HG03045 (cell line): Measurements from ENCODE around the gene PRIM2.
"Not testable (repeated sequence)": the region's sequence is repeated elsewhere in the genome, so short reads cannot be mapped to it uniquely, and the experiment has no call there.

ENCODE experiments used
- ATAC-seq: cut with Tn5 transposase; IDR thresholded peaks from one replicate; pipeline ENCODE4 v1.9.1; 2021; ENCODE audit warnings: mild to moderate bottlenecking, moderate library complexity; ENCODE audit not compliant: unreplicated experiment

The PRIM2 gene

DNA sequence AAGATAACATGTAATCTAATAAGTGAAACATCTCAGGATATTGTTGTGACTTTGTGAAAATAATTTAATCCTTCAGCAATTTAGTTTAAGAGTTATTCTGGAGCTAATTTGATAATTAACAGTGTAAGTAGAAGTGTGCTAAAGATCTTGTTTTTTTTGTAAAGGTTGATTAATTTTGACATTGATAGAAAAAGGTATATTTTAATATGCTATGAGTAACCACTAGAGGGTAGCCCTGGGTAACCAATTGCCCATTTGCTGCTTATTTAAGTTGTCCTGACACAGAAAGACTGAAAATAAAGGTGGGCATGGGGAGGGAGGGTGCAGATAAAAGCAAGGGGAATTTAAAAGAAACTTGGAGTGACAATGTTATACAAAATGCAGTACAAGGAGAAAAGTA is 262.1 kb downstream of the PRIM2 start:
- ATAC-seq: not testable (repeated sequence)

DNA sequence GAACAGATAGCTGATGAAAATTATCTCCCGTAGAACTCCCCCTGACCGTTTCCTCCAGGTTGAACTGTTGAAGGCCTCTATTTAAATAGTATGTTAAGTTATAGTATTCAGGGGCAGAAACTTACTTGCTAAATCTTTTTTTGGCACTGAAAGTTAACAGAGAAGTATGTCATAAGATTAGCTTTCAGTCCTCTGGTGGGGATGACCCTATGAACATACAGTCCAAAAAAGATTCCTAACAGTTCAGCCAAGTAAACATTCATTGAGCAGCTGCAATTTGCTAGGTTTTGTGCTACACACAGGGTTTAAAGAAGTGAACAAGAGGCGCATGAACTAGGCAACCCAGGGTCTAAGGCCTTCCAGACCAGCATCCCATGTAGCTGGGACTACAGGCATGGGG is 264.2 kb downstream of the PRIM2 start:
- not testable (repeated sequence) for ATAC-seq

DNA sequence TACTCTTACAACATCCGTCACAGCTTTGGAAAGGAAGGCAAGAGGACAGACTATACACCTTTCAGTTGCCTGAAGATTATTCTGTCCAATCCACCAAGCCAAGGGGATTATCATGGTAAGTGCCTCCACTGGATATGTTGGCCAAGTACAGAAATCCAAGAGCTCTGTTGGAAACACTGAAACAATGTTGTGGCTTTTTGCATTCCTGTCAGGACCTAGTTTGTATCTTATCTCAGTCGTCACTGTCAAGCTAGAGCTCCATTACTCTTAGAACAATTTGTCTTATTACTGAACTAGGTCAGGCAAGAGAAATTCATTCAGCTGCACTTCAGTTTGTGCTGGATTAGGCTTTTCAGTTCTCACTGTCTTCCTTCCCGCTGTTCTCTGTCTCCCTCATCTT is 283.7 kb downstream of the PRIM2 start:
- ATAC-seq: not testable (repeated sequence)

DNA sequence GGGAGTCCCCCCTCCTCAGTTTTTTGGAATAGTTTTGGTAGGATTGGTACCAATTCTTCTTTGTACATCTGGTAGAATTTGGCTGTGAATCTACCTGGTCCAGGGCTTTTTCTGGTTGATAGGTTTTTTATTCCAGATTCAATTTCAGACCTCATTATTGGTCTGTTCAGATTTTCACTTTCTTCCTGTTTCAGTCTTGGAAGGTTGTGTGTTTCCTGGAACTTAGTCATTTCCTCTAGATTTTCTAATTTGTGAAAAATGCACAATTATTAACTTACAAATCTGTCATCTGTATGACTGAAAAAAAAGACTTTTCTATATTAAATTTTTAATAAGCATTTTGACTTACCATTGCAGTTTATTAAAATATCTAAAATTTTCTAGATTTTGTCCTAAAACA is 287.9 kb downstream of the PRIM2 start:
- ATAC-seq: not testable (repeated sequence)

DNA sequence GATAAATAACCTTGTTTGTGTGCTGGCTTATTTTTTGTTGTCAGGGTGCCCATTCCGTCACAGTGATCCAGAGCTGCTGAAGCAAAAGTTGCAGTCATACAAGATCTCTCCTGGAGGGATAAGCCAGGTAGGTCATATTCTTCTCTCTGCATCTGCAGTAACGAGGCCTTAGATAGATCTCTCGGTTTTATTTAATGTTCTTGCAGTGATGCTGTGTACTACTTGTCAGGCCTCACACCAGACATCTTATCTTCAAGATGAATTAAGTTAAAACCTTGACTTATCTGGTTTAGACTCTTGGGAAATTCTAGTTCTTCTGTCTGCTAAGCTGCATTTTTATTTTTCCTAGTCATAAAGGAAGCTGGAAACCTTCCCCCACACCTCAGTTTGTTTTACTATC is 288.9 kb downstream of the PRIM2 start:
- ATAC-seq: not testable (repeated sequence)

DNA sequence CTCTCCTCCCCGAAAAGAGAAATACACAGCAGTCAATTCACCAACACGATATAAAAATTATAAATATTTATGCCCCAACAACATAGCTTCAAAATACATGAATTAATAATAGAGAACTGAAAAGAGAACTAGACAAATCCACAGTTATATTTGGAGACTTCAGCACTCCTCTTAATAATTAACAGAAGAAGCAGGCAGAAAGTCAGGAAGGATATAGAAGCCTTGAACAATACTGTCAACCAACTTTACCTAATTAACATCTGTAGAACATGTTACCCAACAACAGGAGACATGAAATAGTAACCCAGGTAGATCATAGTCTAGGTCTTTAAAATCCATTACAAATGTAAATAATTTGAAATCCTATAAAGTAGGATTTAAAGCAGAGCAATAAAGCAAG is 293.2 kb downstream of the PRIM2 start:
- ATAC-seq: not testable (repeated sequence)

DNA sequence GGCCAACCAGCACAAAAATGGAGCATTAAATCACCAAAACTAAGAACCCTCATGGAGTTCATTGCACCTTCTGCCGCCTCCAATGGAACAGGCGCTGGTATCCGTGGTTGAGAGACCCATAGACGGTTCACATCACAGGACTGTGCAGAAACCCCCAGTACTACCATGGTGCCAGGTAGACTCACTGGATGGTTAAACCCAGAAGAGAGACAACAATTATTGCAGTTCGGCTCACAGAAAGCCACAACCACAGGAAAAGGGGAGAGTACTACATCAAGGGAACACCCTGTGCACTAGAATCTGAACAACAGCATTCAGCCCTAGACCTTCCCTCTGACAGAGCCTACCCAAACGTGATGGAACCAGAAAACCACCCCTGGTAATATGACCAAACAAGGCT is 301.5 kb downstream of the PRIM2 start:
- not testable (repeated sequence) for ATAC-seq

DNA sequence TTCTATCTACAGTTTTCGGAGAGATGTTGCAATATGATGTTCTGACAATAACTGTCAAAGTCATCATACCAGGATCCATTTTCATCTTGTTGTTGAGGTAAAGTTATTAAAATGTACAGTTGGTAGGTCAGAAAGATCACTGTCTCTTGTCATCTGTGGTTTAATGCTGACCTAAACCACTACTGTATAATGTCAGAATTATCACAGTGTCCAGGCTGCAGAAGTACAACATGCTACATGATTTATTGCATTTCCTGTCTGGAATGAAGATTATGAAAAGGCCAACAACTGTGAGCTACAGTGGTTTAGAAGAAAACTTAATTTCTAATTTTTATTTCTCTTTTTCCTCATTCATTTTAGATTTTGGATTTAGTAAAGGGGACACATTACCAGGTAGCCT is 314.3 kb downstream of the PRIM2 start:
- ATAC-seq: not testable (repeated sequence)

DNA sequence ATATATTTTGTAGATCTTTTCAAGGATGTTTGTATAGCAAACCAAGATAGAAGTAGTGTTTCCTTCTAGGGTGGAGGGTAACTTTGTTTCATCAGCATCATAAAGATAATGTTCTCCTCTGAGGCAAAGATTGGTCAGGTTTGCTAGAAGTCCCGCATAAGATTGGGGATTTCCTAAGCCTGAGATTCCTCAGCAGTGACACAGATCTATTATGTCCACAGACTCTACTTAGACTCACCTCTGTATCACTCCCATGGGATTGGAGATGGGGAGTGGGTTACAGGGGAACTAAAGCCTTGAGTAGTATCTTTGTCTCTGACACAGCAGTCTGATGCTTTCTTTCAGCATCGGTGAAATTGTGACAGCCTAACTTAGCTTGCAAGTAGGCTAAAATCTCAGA is 341.1 kb downstream of the PRIM2 start:
- not testable (repeated sequence) for ATAC-seq

DNA sequence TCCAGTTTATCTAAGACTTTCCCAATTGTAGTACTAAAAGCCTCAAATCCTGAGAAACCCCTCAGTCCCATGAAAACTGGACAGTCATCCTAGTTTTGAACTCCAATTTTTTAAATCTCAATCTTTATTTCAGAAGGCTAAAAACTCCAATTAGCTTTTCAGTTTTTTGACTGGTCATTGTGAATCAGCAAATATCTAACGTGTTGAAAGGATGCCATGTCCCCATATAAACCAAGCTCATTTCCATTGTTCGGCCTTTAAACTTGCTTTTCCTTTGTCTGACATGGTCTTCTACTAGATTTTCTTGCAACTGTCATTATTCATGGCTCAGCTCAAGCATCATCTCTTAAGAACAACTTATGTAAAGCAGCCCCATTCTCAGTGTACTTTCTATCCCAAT is 342.4 kb downstream of the PRIM2 start:
- ATAC-seq: not testable (repeated sequence)

DNA sequence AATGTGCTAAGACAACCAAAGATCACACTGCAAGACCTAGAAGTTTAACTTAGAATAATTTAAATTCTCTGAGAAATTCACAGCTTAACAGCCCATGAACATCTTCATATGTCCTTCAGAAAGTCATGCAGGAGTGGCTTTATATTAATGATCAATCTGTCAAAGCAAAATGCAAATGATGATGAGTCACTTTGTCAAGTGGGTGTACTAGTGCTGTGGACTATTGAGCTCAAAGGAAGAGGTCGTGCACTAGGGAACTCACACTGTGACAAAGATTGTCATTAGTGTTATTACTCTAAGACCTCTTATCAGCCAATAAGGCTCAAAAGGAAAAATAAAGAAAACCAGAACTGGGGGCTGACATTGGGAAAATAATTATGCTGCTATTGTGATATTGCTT is 343.5 kb downstream of the PRIM2 start:
- ATAC-seq: not testable (repeated sequence)

DNA sequence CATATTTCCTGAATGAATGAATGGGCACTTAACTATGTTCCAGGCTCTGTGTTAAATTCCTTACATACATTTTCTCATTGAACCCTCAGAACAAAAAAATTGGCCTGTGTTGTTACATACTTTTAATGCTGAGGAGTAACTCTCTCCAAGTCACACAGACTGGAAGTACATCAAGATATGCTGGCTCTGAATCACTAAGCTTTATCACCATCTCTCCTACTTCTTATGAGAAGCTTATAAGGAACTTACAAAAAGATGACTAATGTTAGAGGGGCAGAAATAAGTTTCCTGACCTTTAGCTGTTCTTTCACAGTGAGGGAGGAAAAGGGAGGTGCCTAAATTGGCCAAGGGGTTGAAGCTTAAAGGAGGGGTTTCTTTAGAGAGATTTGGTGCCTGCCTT is 350.7 kb downstream of the PRIM2 start:
- not testable (repeated sequence) for ATAC-seq

DNA sequence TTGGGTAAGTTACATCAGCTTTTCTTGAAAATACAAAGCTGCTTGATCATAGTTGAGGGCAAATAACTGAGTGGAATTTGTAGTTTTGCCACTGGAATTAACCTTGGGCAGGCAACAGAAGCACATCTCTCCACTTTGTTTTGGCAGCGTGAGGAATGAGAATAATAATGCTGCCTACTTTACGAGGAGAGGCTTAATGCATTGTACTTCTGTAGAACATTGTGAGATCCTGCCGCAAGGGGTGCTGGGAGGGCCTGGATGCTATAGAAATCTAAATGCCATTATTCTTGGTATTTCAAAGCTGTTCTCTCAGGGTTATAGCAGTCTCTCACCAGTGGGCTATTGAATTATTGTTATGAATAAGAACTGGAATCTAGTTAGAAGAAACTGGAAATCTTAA is 353.8 kb downstream of the PRIM2 start:
- ATAC-seq: not testable (repeated sequence)

DNA sequence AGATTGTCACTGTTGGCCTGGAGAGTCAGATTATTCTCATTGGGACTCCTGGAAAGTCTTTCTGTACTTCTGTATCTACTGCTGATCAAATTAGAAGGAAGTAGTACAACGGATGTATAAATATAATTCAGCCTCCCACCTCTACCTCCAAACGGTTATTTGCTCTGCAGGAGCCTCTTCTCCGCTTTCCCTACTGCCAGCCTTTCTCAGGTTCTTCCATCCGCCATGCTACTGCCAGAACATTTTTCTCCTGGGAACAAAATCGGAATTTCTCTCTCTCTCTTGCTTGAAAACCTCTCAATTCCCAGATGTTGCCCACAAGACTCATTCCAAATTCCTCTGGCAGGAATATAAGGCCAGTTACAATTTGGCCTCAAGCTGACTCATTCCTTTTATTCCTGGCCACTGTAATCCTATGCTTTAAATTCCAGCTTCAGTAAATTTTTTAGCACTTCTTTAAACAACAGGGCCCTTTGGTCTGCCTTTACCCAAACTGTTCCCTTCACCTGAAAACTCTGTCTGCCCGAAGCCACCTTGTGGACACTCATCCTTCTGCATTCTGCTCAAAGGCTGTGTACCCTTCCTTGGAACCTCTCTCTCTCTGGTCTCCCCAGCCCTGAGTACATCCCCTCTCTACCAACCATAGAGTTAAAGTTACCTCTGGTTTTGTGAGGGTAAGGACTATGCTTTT is 354.7 kb downstream of the PRIM2 start:
- ATAC-seq: not testable (repeated sequence)

DNA sequence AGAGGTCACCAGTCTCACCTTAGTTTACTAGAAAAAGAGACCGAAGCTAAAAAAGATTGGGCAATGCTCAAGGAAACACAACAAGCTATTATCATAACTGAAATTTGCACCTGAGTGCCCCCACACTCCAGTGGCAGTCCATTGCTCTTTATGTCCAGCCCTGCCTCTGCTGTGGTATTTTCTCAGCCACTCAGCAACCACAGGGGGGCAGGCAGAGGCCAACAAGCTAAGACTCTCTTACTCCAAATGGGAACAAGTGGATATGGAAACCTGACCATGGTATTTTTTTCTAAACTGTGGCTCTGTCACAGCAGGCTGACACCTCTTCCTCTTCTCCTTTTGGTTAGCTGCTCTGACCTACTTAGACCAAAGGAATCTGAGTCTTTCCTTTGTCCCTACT is 355.9 kb downstream of the PRIM2 start:
- ATAC-seq: not testable (repeated sequence)

DNA sequence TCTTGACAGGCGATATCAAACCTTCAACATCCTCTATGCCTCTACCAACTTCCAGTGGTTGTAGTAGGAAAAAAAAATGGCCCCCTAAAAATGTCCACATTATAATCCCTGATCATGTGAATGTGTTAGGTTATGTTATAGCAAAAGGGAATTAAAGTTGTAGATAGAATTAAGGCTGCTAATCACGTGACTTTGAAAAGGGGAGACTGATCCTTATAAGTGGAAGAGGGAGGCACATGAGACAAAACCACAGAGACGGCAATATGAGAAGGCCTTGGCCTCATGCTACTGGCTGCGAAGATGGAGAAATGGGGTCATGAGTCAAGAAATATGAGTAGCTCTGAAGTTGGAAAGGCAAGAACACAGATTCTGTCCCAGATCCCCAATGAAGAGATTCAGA is 358.0 kb downstream of the PRIM2 start:
- ATAC-seq: not testable (repeated sequence)

DNA sequence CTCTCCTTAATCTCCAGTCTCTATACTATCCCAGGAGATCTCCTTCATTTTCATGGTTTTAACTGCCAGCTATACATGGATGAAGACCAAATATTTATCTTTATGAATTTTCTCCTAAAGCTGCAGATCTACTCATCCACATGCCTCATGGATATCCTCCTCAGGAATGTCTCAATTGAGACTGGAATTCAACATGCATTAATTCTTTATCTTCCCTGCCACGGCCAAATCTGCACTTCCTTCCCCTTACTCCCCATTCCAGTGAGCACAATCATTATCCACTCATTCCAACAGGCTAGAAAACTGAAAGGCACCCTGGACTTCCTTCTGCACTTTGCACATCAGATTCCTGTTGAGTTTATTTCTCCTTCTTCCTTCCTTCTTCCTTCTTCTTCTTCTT is 379.0 kb downstream of the PRIM2 start:
- not testable (repeated sequence) for ATAC-seq
